ENCODE data around the gene INTS2.
"Not testable (repeated sequence)": the region's sequence is repeated elsewhere in the genome, so short reads cannot be mapped to it uniquely, and the experiment has no call there.

INTS2 gene

GRCh38 chr17:61821655-61822054, 106.1 kb downstream of the INTS2 start:
- DNase-seq (ENCODE audit: low spot score), result no peak

DNA sequence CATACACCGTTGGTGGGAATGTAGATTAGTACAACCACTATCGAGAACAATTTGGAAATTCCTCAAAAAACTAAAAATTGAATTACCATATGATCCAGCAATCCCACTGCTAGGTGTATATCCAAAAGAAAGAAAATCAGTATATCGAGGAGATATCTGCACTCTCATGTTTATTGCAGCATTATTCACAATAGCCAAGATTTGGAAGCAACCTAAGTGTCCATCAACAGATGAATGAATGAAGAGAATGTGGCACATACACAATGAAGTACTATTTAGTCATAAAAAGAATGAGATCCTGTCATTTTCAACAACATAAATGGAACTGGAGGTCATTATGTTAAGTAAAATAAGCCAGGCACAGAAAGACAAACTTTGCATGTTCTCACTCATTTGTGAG, 108.5 kb downstream of the INTS2 start:
- DNase-seq (ENCODE audit: low spot score), result not testable (repeated sequence)

GRCh38 chr17:61818225-61818624, 109.6 kb downstream of the INTS2 start:
- DNase-seq (ENCODE audit: low spot score), result no peak

GRCh38 chr17:61817452-61817851, 110.3 kb downstream of the INTS2 start:
- DNase-seq (ENCODE audit: low spot score), result no peak

GRCh38 chr17:61816538-61816937, 111.2 kb downstream of the INTS2 start:
- no peak for DNase-seq (ENCODE audit: low spot score)

DNA sequence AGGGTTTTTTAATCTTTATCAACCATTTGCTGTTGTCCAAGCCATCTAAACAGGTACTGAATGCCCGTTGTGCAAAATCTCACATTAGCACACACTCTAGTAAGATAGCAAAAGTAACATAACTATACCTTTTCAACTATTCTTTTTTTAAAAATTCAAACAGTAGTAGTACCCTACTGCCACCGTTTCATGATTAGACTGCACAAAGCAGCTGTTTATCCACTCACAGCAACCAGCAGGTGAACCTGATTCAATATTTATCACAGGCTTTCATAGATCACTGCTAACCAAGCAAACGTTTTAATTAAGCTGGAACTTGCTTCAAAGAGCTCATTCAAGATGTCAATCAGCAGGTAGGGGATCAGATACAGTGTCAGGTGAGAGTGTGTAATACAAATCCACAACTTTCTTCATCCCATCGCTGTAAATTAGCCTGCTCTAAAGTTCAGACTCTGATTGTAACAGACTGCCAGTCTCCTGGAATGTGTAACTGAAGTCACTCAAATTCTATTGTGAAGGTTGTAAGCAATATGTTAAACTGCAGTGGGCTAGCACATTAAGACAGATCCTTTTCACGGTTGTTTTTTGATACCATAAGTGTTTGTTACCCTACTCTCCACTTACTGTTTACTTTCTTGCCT, 111.8 kb downstream of the INTS2 start:
- DNase-seq (ENCODE audit: low spot score), result no peak
